ENCODE data around the gene ANGPT4. TPM values are rescaled to one million over a fixed set of nuclear protein-coding genes. Genes with fewer than 3 reads are reported as not detected.

Gene ANGPT4
- total and polyA plus RNA-seq, 11 donors, result 0.08 to 0.32 (median 0.15) TPM; not detected in 5

- intact Hi-C loops (cut with DNase I), result loop anchor here in 2 of 10 donors (10.0 kb wide), 2 partner anchors 223 to 243 kb away; partner anchors contain the start of genes C20orf202 (in 1 of the 2) and TMEM74B (in 1 of the 2)
- H3K4me3 ChIP-seq, result no peak overlapping the region
- H3K27me3 ChIP-seq, result peaks cover 0 to 52% (median 8%) of the 10 kb centered on the region in 9 donors
- no peaks in the 10 kb centered on the region for H3K9me3 ChIP-seq
- DNase-seq (no peak), ATAC-seq (no peak)
- H3K27ac ChIP-seq, result no peak overlapping the region
- TF ChIP-seq POLR2A (IDR thresholded peaks at IDR 0.05) (no peak), CTCF (IDR thresholded peaks at IDR 0.05) (no peak)
- no peaks in the 10 kb centered on the region for H3K36me3 ChIP-seq
- H3K4me1 ChIP-seq, result peaks cover 0 to 4% (median 0%) of the 10 kb centered on the region in 12 donors
- WGBS, 4 donors, result 25 to 46% (median 35%) methylated on average over 2 of the region's 2 CpGs
Observed at GRCh38 chr20:961768-962167, 45.6 kb upstream of the ANGPT4 start.

- ATAC-seq, result no peak
Observed at GRCh38 chr20:959996-960615, 44.0 kb upstream of the ANGPT4 start.

GRCh38 chr20:958936-959815 is 43.0 kb upstream of the ANGPT4 start:
- Histone ChIP-seq H3K27ac (no peak overlapping the region), H3K27me3 (peaks cover 4 to 76% (median 26%) of the 10 kb centered on the region in 9 donors), H3K36me3 (no peaks in the 10 kb centered on the region), H3K4me3 (no peak overlapping the region), H3K4me1 (peaks cover 0 to 2% (median 0%) of the 10 kb centered on the region in 12 donors), H3K9me3 (no peaks in the 10 kb centered on the region)
- intact Hi-C loops (cut with DNase I), result loop anchor here in 4 of 10 donors (5.0 to 10.0 kb wide), 2 partner anchors 253 to 256 kb away; no protein-coding TSS in a partner anchor
- ATAC-seq (no peak), DNase-seq (no peak)
- TF ChIP-seq POLR2A (IDR thresholded peaks at IDR 0.05) (no peak), CTCF (IDR thresholded peaks at IDR 0.05) (no peak)
- WGBS, 4 donors, result 61 to 66% (median 62%) methylated on average over 14 to 19 of the region's 19 CpGs

More at GRCh38 chr20:959996-960615, 44.0 kb upstream of the ANGPT4 start:
- no peaks in the 10 kb centered on the region for H3K36me3 ChIP-seq
- no peak for DNase-seq
- TF ChIP-seq CTCF (IDR thresholded peaks at IDR 0.05), result no peak
- no peak for TF ChIP-seq POLR2A (IDR thresholded peaks at IDR 0.05)
- WGBS, 4 donors, result 44 to 73% (median 60%) methylated on average over 16 of the region's 16 CpGs
- peaks cover 4 to 67% (median 21%) of the 10 kb centered on the region in 9 donors for H3K27me3 ChIP-seq
- no peak overlapping the region for H3K4me3 ChIP-seq
- H3K9me3 ChIP-seq, result no peaks in the 10 kb centered on the region
- H3K4me1 ChIP-seq, result peaks cover 0 to 2% (median 0%) of the 10 kb centered on the region in 12 donors
- intact Hi-C loops (cut with DNase I), result loop anchor here in 6 of 10 donors (5.0 to 10.0 kb wide), 4 partner anchors 225 to 255 kb away; partner anchors contain the start of genes C20orf202 (in 1 of the 6) and TMEM74B (in 1 of the 6)
- H3K27ac ChIP-seq, result no peak overlapping the region

GRCh38 chr20:957544-957943 is 41.4 kb upstream of the ANGPT4 start:
- H3K27ac ChIP-seq, result no peak overlapping the region
- 89 to 100% (median 92%) methylated on average over 1 of the region's 1 CpG for WGBS, 4 donors
- H3K9me3 ChIP-seq, result no peaks in the 10 kb centered on the region
- DNase-seq (no peak), ATAC-seq (no peak)
- peaks cover 0 to 2% (median 0%) of the 10 kb centered on the region in 12 donors for H3K4me1 ChIP-seq
- intact Hi-C loops (cut with DNase I), result loop anchor here in 5 of 10 donors (2.0 to 10.0 kb wide), 3 partner anchors 141 to 257 kb away; no protein-coding TSS in a partner anchor
- H3K27me3 ChIP-seq, result peaks cover 4 to 74% (median 31%) of the 10 kb centered on the region in 9 donors
- H3K36me3 ChIP-seq, result no peaks in the 10 kb centered on the region
- TF ChIP-seq CTCF (IDR thresholded peaks at IDR 0.05) (no peak), POLR2A (IDR thresholded peaks at IDR 0.05) (no peak)
- no peak overlapping the region for H3K4me3 ChIP-seq
